Uterus (tissue), 2 donors: ENCODE results near the gene RNF146.

Source experiments
- POLR2A ChIP-seq, 2 donors: fragments of 450-650 bp; IDR thresholded peaks; one replicate each; pipeline ENCODE4 v1.6.1; 2016; ENCODE audit warnings: antibody characterized with exemption in 2 of 2, mild to moderate bottlenecking in 1 of 2, moderate library complexity in 1 of 2
- TF ChIP-seq, protein P1 (sequence below), 4 experiments: fragments of 200-600 bp in 2 of 4; fragments of 450-650 bp in 2 of 4; sonication (generic) in 2 of 4; IDR thresholded peaks; one replicate each; pipeline ENCODE4 v1.5.1; 2016 to 2019; ENCODE audit warnings: antibody characterized with exemption in 4 of 4, mild to moderate bottlenecking in 2 of 4, moderate library complexity in 1 of 4

DNA sequence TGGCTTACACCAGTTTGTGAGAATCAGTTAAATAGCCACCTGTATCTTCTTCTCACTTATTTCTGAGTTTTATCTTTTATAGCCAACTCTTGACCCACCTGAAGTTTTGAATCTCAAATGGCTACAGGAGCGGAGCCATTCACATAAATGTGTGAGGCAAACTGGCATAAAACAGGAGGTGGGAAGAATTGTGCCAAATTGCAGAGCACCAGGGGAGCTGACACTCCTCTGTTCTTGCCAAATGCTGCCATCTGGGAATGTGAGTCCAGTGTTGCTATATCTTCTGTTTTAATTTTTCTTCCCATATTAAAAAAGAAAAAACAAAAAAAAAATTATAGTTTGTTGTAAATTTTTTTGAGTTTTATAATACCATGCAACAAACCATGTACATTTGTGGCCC lies 17.0 kb upstream of the RNF146 start:
- TF ChIP-seq, protein P1, sequence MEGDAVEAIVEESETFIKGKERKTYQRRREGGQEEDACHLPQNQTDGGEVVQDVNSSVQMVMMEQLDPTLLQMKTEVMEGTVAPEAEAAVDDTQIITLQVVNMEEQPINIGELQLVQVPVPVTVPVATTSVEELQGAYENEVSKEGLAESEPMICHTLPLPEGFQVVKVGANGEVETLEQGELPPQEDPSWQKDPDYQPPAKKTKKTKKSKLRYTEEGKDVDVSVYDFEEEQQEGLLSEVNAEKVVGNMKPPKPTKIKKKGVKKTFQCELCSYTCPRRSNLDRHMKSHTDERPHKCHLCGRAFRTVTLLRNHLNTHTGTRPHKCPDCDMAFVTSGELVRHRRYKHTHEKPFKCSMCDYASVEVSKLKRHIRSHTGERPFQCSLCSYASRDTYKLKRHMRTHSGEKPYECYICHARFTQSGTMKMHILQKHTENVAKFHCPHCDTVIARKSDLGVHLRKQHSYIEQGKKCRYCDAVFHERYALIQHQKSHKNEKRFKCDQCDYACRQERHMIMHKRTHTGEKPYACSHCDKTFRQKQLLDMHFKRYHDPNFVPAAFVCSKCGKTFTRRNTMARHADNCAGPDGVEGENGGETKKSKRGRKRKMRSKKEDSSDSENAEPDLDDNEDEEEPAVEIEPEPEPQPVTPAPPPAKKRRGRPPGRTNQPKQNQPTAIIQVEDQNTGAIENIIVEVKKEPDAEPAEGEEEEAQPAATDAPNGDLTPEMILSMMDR (IDR thresholded peaks at IDR 0.05): no peak
- no peak for TF ChIP-seq POLR2A (IDR thresholded peaks at IDR 0.05)
